ENCODE measurements around the gene FAM78A.
"Not testable (repeated sequence)": the region's sequence is repeated elsewhere in the genome, so short reads cannot be mapped to it uniquely, and the experiment has no call there.

Gene FAM78A

DNA sequence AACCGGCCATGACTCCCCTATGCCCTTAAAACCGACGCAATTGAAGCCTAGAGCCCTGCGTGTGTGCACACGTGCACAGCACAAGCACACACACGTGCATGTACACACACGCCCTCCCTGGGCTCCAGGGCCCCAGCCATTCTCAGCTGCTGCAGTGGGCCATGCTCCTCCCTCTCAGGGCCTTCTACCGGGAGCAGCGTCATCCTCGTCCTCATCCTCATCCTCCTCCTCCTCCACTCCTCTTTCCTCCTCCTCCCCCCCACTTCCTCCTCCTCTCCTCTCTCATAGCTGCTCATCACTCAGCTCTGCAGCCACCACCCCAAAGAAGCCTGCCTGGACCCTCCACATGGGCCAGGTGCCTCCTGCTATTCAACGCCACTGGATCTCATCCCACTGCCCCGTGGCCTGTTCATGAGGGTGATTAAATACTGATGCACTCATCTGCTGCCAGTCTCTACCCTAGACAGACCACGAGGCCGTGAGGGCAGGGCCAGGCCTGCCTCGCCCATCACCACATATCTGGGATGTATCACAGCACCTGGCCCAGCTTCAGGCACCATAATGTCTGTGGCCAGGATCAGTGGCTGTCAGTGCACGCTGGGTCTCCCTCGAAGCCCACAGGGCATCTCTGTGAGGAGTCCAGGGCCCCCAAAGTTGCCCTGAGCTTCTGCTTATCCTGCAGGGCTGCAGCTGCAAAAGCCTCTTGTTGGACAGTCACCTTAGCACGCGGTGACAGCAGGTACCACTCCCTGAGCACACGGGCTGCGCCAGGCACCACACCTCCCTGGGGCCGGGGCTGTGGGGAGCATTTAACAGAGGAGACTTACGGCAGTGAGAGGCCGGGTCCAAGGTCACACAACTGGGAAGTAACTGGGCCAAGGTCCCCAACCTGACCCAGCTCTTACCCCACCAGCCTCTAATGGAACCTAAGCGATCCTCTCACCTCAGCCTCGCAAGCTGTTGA is 9.8 kb downstream of the FAM78A start:
- Histone ChIP-seq H3K4me2 (peak overlapping the region; percentile 57 to 100 (median 95)), H3K27ac (peak overlapping the region in 9 of 11 experiments; percentile 20 to 61 (median 39); a peak in 16 of 22 replicates), H3K27me3 (peaks cover 0 to under 1% (median 0%) of the 10 kb centered on the region in 11 experiments; a peak in 1 of 22 replicates), H3K9ac (peak overlapping the region in 6 of 11 experiments; percentile 5 to 43 (median 24); a peak in 5 of 22 replicates), H3K9me3 (replicated peaks in 1 of 11) (no peaks in the 10 kb centered on the region), H3K36me3 (peaks cover 0 to 47% (median 14%) of the 10 kb centered on the region in 11 experiments; a peak in 14 of 22 replicates), H3K4me3 (peak overlapping the region in 1 of 10 experiments; percentile 20; a peak in 1 of 20 replicates), H3K4me1 (peaks cover 88 to 100% (median 98%) of the 10 kb centered on the region in 10 experiments), H4K20me1 (peaks cover 0 to 51% (median 3%) of the 10 kb centered on the region in 11 experiments; a peak in 8 of 22 replicates)
- TF ChIP-seq Cebpa-rat (IDR thresholded peaks at IDR 0.05): no peak

DNA sequence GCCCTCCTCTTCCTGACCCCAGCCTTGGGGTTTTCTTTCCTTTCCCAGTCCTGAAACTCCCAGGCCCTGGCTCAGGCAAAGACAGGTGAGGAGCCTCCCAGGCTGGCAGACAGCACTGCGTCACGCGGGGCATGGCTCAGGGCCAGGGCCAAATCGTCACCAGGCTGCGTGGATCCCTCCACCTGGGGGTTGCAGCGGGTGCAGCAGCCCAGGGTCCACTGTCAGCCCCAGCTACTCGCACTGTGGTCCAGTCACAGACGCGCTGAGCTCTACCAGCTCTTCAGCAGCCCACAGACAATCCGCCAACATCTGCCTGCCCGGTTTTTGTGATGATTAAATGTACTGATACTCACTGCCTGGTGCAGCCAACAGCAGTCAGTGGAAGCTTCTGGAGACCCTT is 12.1 kb downstream of the FAM78A start:
- H3K4me1 ChIP-seq: peaks cover 89 to 100% (median 100%) of the 10 kb centered on the region in 10 experiments
- peak overlapping the region in 8 of 11 experiments; percentile 4 to 51 (median 26); a peak in 7 of 22 replicates for H3K27ac ChIP-seq
- peak overlapping the region in 7 of 11 experiments; percentile 4 to 58 (median 23); a peak in 5 of 22 replicates for H3K9ac ChIP-seq
- H3K27me3 ChIP-seq: no peaks in the 10 kb centered on the region
- no peaks in the 10 kb centered on the region for H3K9me3 ChIP-seq (replicated peaks in 1 of 11)
- H3K4me2 ChIP-seq: peak overlapping the region; percentile 36 to 100 (median 89); a peak in 20 of 22 replicates
- H3K4me3 ChIP-seq: no peak overlapping the region
- H4K20me1 ChIP-seq: peaks cover 0 to 60% (median 3%) of the 10 kb centered on the region in 11 experiments; a peak in 8 of 22 replicates
- no peak for TF ChIP-seq Cebpa-rat (IDR thresholded peaks at IDR 0.05)
- peaks cover 8 to 70% (median 36%) of the 10 kb centered on the region in 11 experiments; a peak in 21 of 22 replicates for H3K36me3 ChIP-seq

- H3K9ac ChIP-seq: peak overlapping the region in 3 of 11 experiments; percentile 11 to 58 (median 41); a peak in 3 of 22 replicates
- TF ChIP-seq Cebpa-rat (IDR thresholded peaks at IDR 0.05): no peak
- no peak overlapping the region for H3K4me3 ChIP-seq
- peaks cover 89 to 100% (median 100%) of the 10 kb centered on the region in 10 experiments for H3K4me1 ChIP-seq
- H3K36me3 ChIP-seq: peaks cover 8 to 75% (median 36%) of the 10 kb centered on the region in 11 experiments; a peak in 21 of 22 replicates
- no peaks in the 10 kb centered on the region for H3K9me3 ChIP-seq (replicated peaks in 1 of 11)
- peaks cover 0 to 60% (median 3%) of the 10 kb centered on the region in 11 experiments; a peak in 8 of 22 replicates for H4K20me1 ChIP-seq
- H3K27me3 ChIP-seq: no peaks in the 10 kb centered on the region
- peak overlapping the region in 5 of 11 experiments; percentile 13 to 51 (median 24); a peak in 6 of 22 replicates for H3K27ac ChIP-seq
- H3K4me2 ChIP-seq: peak overlapping the region; percentile 36 to 100 (median 89); a peak in 21 of 22 replicates
Measured at GRCh38 chr9:131263701-131264100, 12.6 kb downstream of the FAM78A start.

DNA sequence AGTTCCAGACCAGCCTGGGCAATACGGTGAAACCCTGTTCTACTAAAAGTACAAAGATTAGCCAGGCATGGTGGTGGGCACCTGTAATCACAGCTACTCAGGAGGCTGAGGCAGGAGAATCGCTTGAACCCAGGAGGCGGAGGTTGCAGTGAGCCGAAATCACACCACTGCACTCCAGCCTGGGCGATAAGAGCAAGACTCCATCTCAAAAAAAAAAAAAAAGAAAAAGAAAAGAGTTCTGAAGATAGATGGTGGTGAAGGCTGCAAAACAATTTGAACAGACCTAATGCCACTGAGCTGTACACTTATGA is 13.3 kb downstream of the FAM78A start:
- H3K9me3 ChIP-seq (replicated peaks in 1 of 11); H3K4me3 ChIP-seq; H3K27me3 ChIP-seq: not testable (repeated sequence)
- Histone ChIP-seq H3K4me1 (peaks cover 89 to 100% (median 100%) of the 10 kb centered on the region in 10 experiments), H3K4me2 (peak overlapping the region; percentile 57 to 100 (median 97)), H4K20me1 (peaks cover 0 to 60% (median 3%) of the 10 kb centered on the region in 11 experiments; a peak in 8 of 22 replicates), H3K27ac (peak overlapping the region in 5 of 11 experiments; percentile 96 to 99 (median 99); a peak in 8 of 22 replicates), H3K36me3 (peaks cover 8 to 82% (median 36%) of the 10 kb centered on the region in 11 experiments; a peak in 21 of 22 replicates), H3K9ac (peak overlapping the region in 3 of 11 experiments; percentile 4 to 43 (median 22); a peak in 2 of 22 replicates)

- no peak for TF ChIP-seq Cebpa-rat (IDR thresholded peaks at IDR 0.05)
- H3K27ac ChIP-seq: peak overlapping the region in 9 of 11 experiments; percentile 64 to 100 (median 99); a peak in 19 of 22 replicates
- H4K20me1 ChIP-seq: peaks cover 0 to 60% (median 3%) of the 10 kb centered on the region in 11 experiments; a peak in 8 of 22 replicates
- no peak overlapping the region for H3K4me3 ChIP-seq
- H3K27me3 ChIP-seq: no peaks in the 10 kb centered on the region
- peaks cover 90 to 100% (median 100%) of the 10 kb centered on the region in 10 experiments for H3K4me1 ChIP-seq
- H3K4me2 ChIP-seq: peak overlapping the region; percentile 57 to 100 (median 97)
- peak overlapping the region in 10 of 11 experiments; percentile 0 to 44 (median 32); a peak in 8 of 22 replicates for H3K9ac ChIP-seq
- peaks cover 8 to 85% (median 36%) of the 10 kb centered on the region in 11 experiments; a peak in 21 of 22 replicates for H3K36me3 ChIP-seq
- H3K9me3 ChIP-seq (replicated peaks in 1 of 11): no peaks in the 10 kb centered on the region
Measured at GRCh38 chr9:131262327-131263032, 13.8 kb downstream of the FAM78A start.

- H3K9ac ChIP-seq: peak overlapping the region; percentile 7 to 85 (median 52); a peak in 17 of 22 replicates
- H3K4me2 ChIP-seq: peak overlapping the region; percentile 57 to 100 (median 97); a peak in 21 of 22 replicates
- H4K20me1 ChIP-seq: peaks cover 0 to 46% (median 3%) of the 10 kb centered on the region in 11 experiments; a peak in 8 of 22 replicates
- peak overlapping the region in 10 of 11 experiments; percentile 12 to 100 (median 98); a peak in 18 of 22 replicates for H3K27ac ChIP-seq
- TF ChIP-seq Cebpa-rat (IDR thresholded peaks at IDR 0.05): no peak
- H3K36me3 ChIP-seq: peaks cover 8 to 75% (median 35%) of the 10 kb centered on the region in 11 experiments; a peak in 21 of 22 replicates
- peaks cover 88 to 100% (median 98%) of the 10 kb centered on the region in 10 experiments for H3K4me1 ChIP-seq
- H3K9me3 ChIP-seq (replicated peaks in 1 of 11): no peaks in the 10 kb centered on the region
- H3K4me3 ChIP-seq: no peak overlapping the region
- H3K27me3 ChIP-seq: no peaks in the 10 kb centered on the region
Measured at GRCh38 chr9:131260751-131261452, 15.4 kb downstream of the FAM78A start.

GRCh38 chr9:131259916-131260597 is 16.3 kb downstream of the FAM78A start:
- peaks cover 8 to 67% (median 35%) of the 10 kb centered on the region in 11 experiments; a peak in 21 of 22 replicates for H3K36me3 ChIP-seq
- peak overlapping the region; percentile 7 to 85 (median 52); a peak in 19 of 22 replicates for H3K9ac ChIP-seq
- no peak for TF ChIP-seq Cebpa-rat (IDR thresholded peaks at IDR 0.05)
- peak overlapping the region in 10 of 11 experiments; percentile 57 to 100 (median 97); a peak in 20 of 22 replicates for H3K4me2 ChIP-seq
- H3K9me3 ChIP-seq (replicated peaks in 1 of 11): no peaks in the 10 kb centered on the region
- H3K27ac ChIP-seq: peak overlapping the region in 10 of 11 experiments; percentile 12 to 100 (median 98); a peak in 19 of 22 replicates
- peak overlapping the region in 1 of 10 experiments; percentile 26; a peak in 1 of 20 replicates for H3K4me3 ChIP-seq
- no peaks in the 10 kb centered on the region for H3K27me3 ChIP-seq
- peaks cover 92 to 100% (median 98%) of the 10 kb centered on the region in 10 experiments for H3K4me1 ChIP-seq
- peaks cover 0 to 38% (median under 1%) of the 10 kb centered on the region in 11 experiments; a peak in 8 of 22 replicates for H4K20me1 ChIP-seq

Measured in BLaER1 treated with 17β-estradiol and CSF1 and Interleukin-3, amounts not matched to agents 10 nM and 100 nM (cell line).